ENCODE results near the gene ELL. TPM values are rescaled to one million over a fixed set of nuclear protein-coding genes. Genes with fewer than 3 reads are reported as not detected.
"Not testable (repeated sequence)": the region's sequence is repeated elsewhere in the genome, so short reads cannot be mapped to it uniquely, and the experiment has no call there.

Gene ELL
- total RNA-seq (2014; rRNA removed; shearing (Covaris generic); ENCODE audit: low replicate concordance) = 8.4 and 26.0 TPM in 2 replicates

- no peak for DNase-seq (ENCODE audit: low read depth)
- in situ Hi-C loops (cut with HindIII; ENCODE audit: low pct_unique_long_range_greater_than_20kb, low sequenced_read_pairs) = no loop called here
These were observed at the start of gene ELL for GRCh38 chr19:18521692-18522123. ELL (minus strand) TSS chr19:18522070; CDS start chr19:18522055, 15 bp downstream.

- in situ Hi-C loops (cut with HindIII; ENCODE audit: low pct_unique_long_range_greater_than_20kb, low sequenced_read_pairs) = no loop called here
- DNase-seq (ENCODE audit: low read depth) = no peak
These were observed 46.5 kb upstream of the ELL start for GRCh38 chr19:18568367-18568766.

GRCh38 chr19:18566953-18567352, 45.1 kb upstream of the ELL start:
- no peak for DNase-seq (ENCODE audit: low read depth)
- in situ Hi-C loops (cut with HindIII; ENCODE audit: low pct_unique_long_range_greater_than_20kb, low sequenced_read_pairs) = no loop called here

- in situ Hi-C loops (cut with HindIII; ENCODE audit: low pct_unique_long_range_greater_than_20kb, low sequenced_read_pairs) = no loop called here
- DNase-seq (ENCODE audit: low read depth) = no peak
These were observed 40.2 kb upstream of the ELL start for GRCh38 chr19:18562086-18562485.

GRCh38 chr19:18559685-18560084, 37.8 kb upstream of the ELL start:
- no peak for DNase-seq (ENCODE audit: low read depth)
- in situ Hi-C loops (cut with HindIII; ENCODE audit: low pct_unique_long_range_greater_than_20kb, low sequenced_read_pairs) = no loop called here

GRCh38 chr19:18558604-18559003, 36.7 kb upstream of the ELL start:
- no peak for DNase-seq (ENCODE audit: low read depth)
- in situ Hi-C loops (cut with HindIII; ENCODE audit: low pct_unique_long_range_greater_than_20kb, low sequenced_read_pairs) = no loop called here

- in situ Hi-C loops (cut with HindIII; ENCODE audit: low pct_unique_long_range_greater_than_20kb, low sequenced_read_pairs) = no loop called here
- no peak for DNase-seq (ENCODE audit: low read depth)
These were observed 36.3 kb upstream of the ELL start for GRCh38 chr19:18558202-18558555.

- DNase-seq (ENCODE audit: low read depth) = peak; percentile 92
- in situ Hi-C loops (cut with HindIII; ENCODE audit: low pct_unique_long_range_greater_than_20kb, low sequenced_read_pairs) = no loop called here
These were observed 35.7 kb upstream of the ELL start, which contains the start of gene KXD1 for GRCh38 chr19:18557411-18558201. KXD1 (plus strand) TSS chr19:18557870; CDS start chr19:18562057, 4,187 bp downstream.

GRCh38 chr19:18551631-18552030, 29.8 kb upstream of the ELL start:
- DNase-seq (ENCODE audit: low read depth) = no peak
- in situ Hi-C loops (cut with HindIII; ENCODE audit: low pct_unique_long_range_greater_than_20kb, low sequenced_read_pairs) = no loop called here

GRCh38 chr19:18543814-18544475, 22.1 kb upstream of the ELL start:
- DNase-seq (ENCODE audit: low read depth) = peak; percentile 66
- in situ Hi-C loops (cut with HindIII; ENCODE audit: low pct_unique_long_range_greater_than_20kb, low sequenced_read_pairs) = no loop called here

GRCh38 chr19:18542941-18543813, 21.3 kb upstream of the ELL start, which contains the start of gene FKBP8:
FKBP8 (minus strand) TSS chr19:18543573; CDS start chr19:18541970, 1,603 bp downstream.
- in situ Hi-C loops (cut with HindIII; ENCODE audit: low pct_unique_long_range_greater_than_20kb, low sequenced_read_pairs) = no loop called here
- DNase-seq (ENCODE audit: low read depth) = peak; percentile 75

GRCh38 chr19:18541992-18542940, 20.4 kb upstream of the ELL start:
- in situ Hi-C loops (cut with HindIII; ENCODE audit: low pct_unique_long_range_greater_than_20kb, low sequenced_read_pairs) = no loop called here
- no peak for DNase-seq (ENCODE audit: low read depth)

- in situ Hi-C loops (cut with HindIII; ENCODE audit: low pct_unique_long_range_greater_than_20kb, low sequenced_read_pairs) = no loop called here
- no peak for DNase-seq (ENCODE audit: low read depth)
These were observed 19.6 kb upstream of the ELL start for GRCh38 chr19:18541258-18541991.

GRCh38 chr19:18540200-18540599, 18.3 kb upstream of the ELL start:
- DNase-seq (ENCODE audit: low read depth); in situ Hi-C loops (cut with HindIII; ENCODE audit: low pct_unique_long_range_greater_than_20kb, low sequenced_read_pairs): not testable (repeated sequence)

- in situ Hi-C loops (cut with HindIII; ENCODE audit: low pct_unique_long_range_greater_than_20kb, low sequenced_read_pairs) = no loop called here
- no peak for DNase-seq (ENCODE audit: low read depth)
These were observed 17.5 kb upstream of the ELL start for GRCh38 chr19:18539372-18539771.

GRCh38 chr19:18538115-18538514, 16.2 kb upstream of the ELL start:
- in situ Hi-C loops (cut with HindIII; ENCODE audit: low pct_unique_long_range_greater_than_20kb, low sequenced_read_pairs) = no loop called here
- no peak for DNase-seq (ENCODE audit: low read depth)

GRCh38 chr19:18537431-18537830, 15.6 kb upstream of the ELL start:
- in situ Hi-C loops (cut with HindIII; ENCODE audit: low pct_unique_long_range_greater_than_20kb, low sequenced_read_pairs) = no loop called here
- DNase-seq (ENCODE audit: low read depth) = no peak

Measured in Caki2 (cell line).